Measurements from ENCODE around the gene MED25. TPM values are rescaled to one million over a fixed set of nuclear protein-coding genes. Genes with fewer than 3 reads are reported as not detected.

MED25 gene
- total and polyA plus RNA-seq, 2 donors (not counting 1 experiment from before 2014, with no cell fraction given), result 11.2 to 20.2 TPM

GRCh38 chr19:49807058-49807903, 10.8 kb upstream of the MED25 start:
- no peak for DNase-seq (ENCODE audit: low read depth in 2 of 2)
- Histone ChIP-seq H3K27me3 (ENCODE audit: control insufficient read depth, insufficient read depth, low read length) (no peaks in the 10 kb centered on the region), H3K9ac (ENCODE audit: insufficient read depth, low read length) (no peak overlapping the region)

GRCh38 chr19:49807904-49808675, 10.0 kb upstream of the MED25 start:
- Histone ChIP-seq H3K9ac (ENCODE audit: insufficient read depth, low read length) (no peak overlapping the region), H4K20me1 (ENCODE audit: control insufficient read depth, extremely low read depth, insufficient read depth, low read length) (no peaks in the 10 kb centered on the region), H3K4me1 (ENCODE audit: control insufficient read depth, extremely low read depth, insufficient read depth, low read length) (peaks cover 6% of the 10 kb centered on the region), H3K4me3 (replicated peaks in 1 of 4; ENCODE audit: control extremely low read depth in 1 of 4, insufficient read depth in 1 of 4, low read depth in 3 of 4, low read length in 4 of 4) (peak overlapping the region in 1 of 4 experiments; percentile 25), H3K4me2 (ENCODE audit: extremely low read depth, insufficient read depth, low read length) (peak overlapping the region; percentile 20), H2AFZ (ENCODE audit: low read length) (no peak overlapping the region), H3K36me3 (ENCODE audit: control insufficient read depth, insufficient read depth, low read length) (peaks cover 16% of the 10 kb centered on the region), H3K27ac (ENCODE audit: insufficient read depth, low read length) (no peak overlapping the region), H3K27me3 (ENCODE audit: control insufficient read depth, insufficient read depth, low read length) (no peaks in the 10 kb centered on the region), H3K79me2 (ENCODE audit: control insufficient read depth, insufficient read depth, low read length) (no peaks in the 10 kb centered on the region), H3K9me3 (ENCODE audit: control insufficient read depth, insufficient read depth, low read depth, low read length) (no peaks in the 10 kb centered on the region)
- TF ChIP-seq CTCF (conservative IDR thresholded peaks at IDR 0.05 in 1 of 2, IDR thresholded peaks at IDR 0.05 in 1 of 2; ENCODE audit: low read depth in 1 of 2, low read length in 2 of 2) (no peak), EZH2 (IDR thresholded peaks at IDR 0.05; ENCODE audit: low read length, missing control alignments) (no peak)
- no peak for DNase-seq (ENCODE audit: low read depth in 2 of 2)

More at GRCh38 chr19:49807058-49807903, 10.8 kb upstream of the MED25 start:
- Histone ChIP-seq H3K9me3 (ENCODE audit: control insufficient read depth, insufficient read depth, low read depth, low read length) (no peaks in the 10 kb centered on the region), H3K79me2 (ENCODE audit: control insufficient read depth, insufficient read depth, low read length) (no peaks in the 10 kb centered on the region), H3K27ac (ENCODE audit: insufficient read depth, low read length) (no peak overlapping the region), H3K4me3 (replicated peaks in 1 of 4; ENCODE audit: control extremely low read depth in 1 of 4, insufficient read depth in 1 of 4, low read depth in 3 of 4, low read length in 4 of 4) (no peak overlapping the region), H2AFZ (ENCODE audit: low read length) (no peak overlapping the region), H3K4me1 (ENCODE audit: control insufficient read depth, extremely low read depth, insufficient read depth, low read length) (peaks cover 8% of the 10 kb centered on the region), H4K20me1 (ENCODE audit: control insufficient read depth, extremely low read depth, insufficient read depth, low read length) (no peaks in the 10 kb centered on the region), H3K4me2 (ENCODE audit: extremely low read depth, insufficient read depth, low read length) (no peak overlapping the region), H3K36me3 (ENCODE audit: control insufficient read depth, insufficient read depth, low read length) (peaks cover 21% of the 10 kb centered on the region)
- TF ChIP-seq EZH2 (IDR thresholded peaks at IDR 0.05; ENCODE audit: low read length, missing control alignments), result no peak
- no peak for TF ChIP-seq CTCF (conservative IDR thresholded peaks at IDR 0.05 in 1 of 2, IDR thresholded peaks at IDR 0.05 in 1 of 2; ENCODE audit: low read depth in 1 of 2, low read length in 2 of 2)

GRCh38 chr19:49808711-49809159, 9.4 kb upstream of the MED25 start:
- Histone ChIP-seq H3K27ac (ENCODE audit: insufficient read depth, low read length) (peak overlapping the region; percentile 55), H3K9ac (ENCODE audit: insufficient read depth, low read length) (peak overlapping the region; percentile 67), H3K4me1 (ENCODE audit: control insufficient read depth, extremely low read depth, insufficient read depth, low read length) (peaks cover 6% of the 10 kb centered on the region)

More at GRCh38 chr19:49808711-49809159, 9.4 kb upstream of the MED25 start:
- Histone ChIP-seq H3K4me3 (replicated peaks in 1 of 4; ENCODE audit: control extremely low read depth in 1 of 4, insufficient read depth in 1 of 4, low read depth in 3 of 4, low read length in 4 of 4) (peak overlapping the region; percentile 59 to 73 (median 66)), H4K20me1 (ENCODE audit: control insufficient read depth, extremely low read depth, insufficient read depth, low read length) (no peaks in the 10 kb centered on the region), H3K79me2 (ENCODE audit: control insufficient read depth, insufficient read depth, low read length) (no peaks in the 10 kb centered on the region), H3K4me2 (ENCODE audit: extremely low read depth, insufficient read depth, low read length) (peak overlapping the region; percentile 86), H3K36me3 (ENCODE audit: control insufficient read depth, insufficient read depth, low read length) (peaks cover 9% of the 10 kb centered on the region), H2AFZ (ENCODE audit: low read length) (peak overlapping the region; percentile 69), H3K9me3 (ENCODE audit: control insufficient read depth, insufficient read depth, low read depth, low read length) (no peaks in the 10 kb centered on the region), H3K27me3 (ENCODE audit: control insufficient read depth, insufficient read depth, low read length) (no peaks in the 10 kb centered on the region)
- TF ChIP-seq CTCF (conservative IDR thresholded peaks at IDR 0.05 in 1 of 2, IDR thresholded peaks at IDR 0.05 in 1 of 2; ENCODE audit: low read depth in 1 of 2, low read length in 2 of 2) (no peak), EZH2 (IDR thresholded peaks at IDR 0.05; ENCODE audit: low read length, missing control alignments) (no peak)
- DNase-seq (ENCODE audit: low read depth in 2 of 2), result peak; percentile 73 to 84

All from fibroblast of lung (primary cell).